Esophagus muscularis mucosa (tissue), 4 donors: ENCODE measurements around the gene GSTK1.

Source experiments
- EP300 ChIP-seq: sonication (generic); formaldehyde crosslinking; IDR thresholded peaks from one replicate; pipeline ENCODE4 v1.6.1; 2017; ENCODE audit warnings: antibody characterized with exemption
- POLR2A ChIP-seq: fragments of 450-650 bp; IDR thresholded peaks from one replicate; pipeline ENCODE4 v1.6.1; 2017; ENCODE audit warnings: antibody characterized with exemption, moderate library complexity, mild to moderate bottlenecking, low read depth
- POLR2AphosphoS5 ChIP-seq, 2 donors: sonication (generic); formaldehyde crosslinking; IDR thresholded peaks; one replicate each; pipeline ENCODE4 v1.6.1; 2017; ENCODE audit warnings: antibody characterized with exemption in 2 of 2
- TF ChIP-seq, protein P1 (sequence below), 3 experiments: fragments of 200-600 bp in 2 of 3; fragments of 450-650 bp in 1 of 3; sonication (generic) in 2 of 3; IDR thresholded peaks; one replicate each; pipeline ENCODE4 v1.5.1; 2017 to 2019; ENCODE audit warnings: antibody characterized with exemption in 3 of 3, mild to moderate bottlenecking in 2 of 3, moderate library complexity in 1 of 3

DNA sequence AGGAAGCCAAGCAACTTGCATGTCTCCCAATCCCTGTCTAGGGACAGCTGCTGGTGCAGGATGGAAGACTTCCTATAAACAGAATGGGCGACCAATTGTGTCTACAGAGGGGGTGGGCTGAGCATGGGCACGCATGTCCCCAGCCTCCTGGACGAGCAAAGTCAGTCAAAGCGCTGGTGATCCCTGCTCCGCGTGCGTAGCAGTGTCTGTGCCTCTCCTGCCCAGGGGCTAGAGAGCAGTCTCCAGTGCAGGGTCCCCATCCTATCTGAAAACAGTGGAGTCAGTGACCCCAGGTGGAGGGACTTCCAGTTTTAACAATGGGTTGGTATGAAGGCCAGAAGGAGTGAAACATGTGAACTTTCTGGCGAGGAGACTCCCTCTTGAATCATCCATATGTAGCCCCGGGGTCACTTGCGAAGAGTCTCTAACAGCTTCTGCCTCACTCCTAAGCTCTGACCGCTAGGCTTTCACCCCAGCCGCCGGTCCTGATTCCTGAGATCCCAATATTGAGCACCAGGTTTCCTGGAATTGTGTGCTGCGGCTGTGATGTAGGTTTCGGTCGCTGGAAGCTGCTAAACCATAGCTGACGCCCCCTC is 24.2 kb downstream of the GSTK1 start:
- TF ChIP-seq, protein P1, sequence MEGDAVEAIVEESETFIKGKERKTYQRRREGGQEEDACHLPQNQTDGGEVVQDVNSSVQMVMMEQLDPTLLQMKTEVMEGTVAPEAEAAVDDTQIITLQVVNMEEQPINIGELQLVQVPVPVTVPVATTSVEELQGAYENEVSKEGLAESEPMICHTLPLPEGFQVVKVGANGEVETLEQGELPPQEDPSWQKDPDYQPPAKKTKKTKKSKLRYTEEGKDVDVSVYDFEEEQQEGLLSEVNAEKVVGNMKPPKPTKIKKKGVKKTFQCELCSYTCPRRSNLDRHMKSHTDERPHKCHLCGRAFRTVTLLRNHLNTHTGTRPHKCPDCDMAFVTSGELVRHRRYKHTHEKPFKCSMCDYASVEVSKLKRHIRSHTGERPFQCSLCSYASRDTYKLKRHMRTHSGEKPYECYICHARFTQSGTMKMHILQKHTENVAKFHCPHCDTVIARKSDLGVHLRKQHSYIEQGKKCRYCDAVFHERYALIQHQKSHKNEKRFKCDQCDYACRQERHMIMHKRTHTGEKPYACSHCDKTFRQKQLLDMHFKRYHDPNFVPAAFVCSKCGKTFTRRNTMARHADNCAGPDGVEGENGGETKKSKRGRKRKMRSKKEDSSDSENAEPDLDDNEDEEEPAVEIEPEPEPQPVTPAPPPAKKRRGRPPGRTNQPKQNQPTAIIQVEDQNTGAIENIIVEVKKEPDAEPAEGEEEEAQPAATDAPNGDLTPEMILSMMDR (IDR thresholded peaks at IDR 0.05): no peak
- TF ChIP-seq POLR2AphosphoS5 (IDR thresholded peaks at IDR 0.05) (no peak), EP300 (no peak), POLR2A (no peak)
